ENCODE data around the gene CCDC127. TPM values are rescaled to one million over a fixed set of nuclear protein-coding genes. Genes with fewer than 3 reads are reported as not detected.

CCDC127 gene
- total RNA-seq, 1 experiment from 2014 or later, result 5.4 TPM

DNA sequence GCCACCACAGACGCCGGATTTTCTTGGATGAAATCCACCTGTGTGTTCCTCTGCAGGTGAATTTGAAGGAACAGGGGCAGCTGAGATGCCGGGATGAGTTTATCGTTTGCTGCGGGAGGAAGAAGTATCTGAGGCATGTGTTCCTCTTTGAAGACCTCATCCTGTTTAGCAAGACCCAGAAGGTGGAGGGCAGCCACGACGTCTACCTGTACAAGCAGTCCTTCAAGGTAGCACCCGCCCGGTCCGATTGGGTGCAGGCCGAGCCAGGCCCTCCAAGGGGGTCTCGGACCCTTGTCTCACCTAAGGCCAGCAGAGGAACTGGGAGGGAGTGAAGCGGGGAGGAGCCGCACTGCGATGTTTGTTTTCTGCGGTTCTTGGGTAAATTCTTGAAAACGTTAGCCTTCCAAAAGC lies 45.1 kb downstream of the CCDC127 start:
- TF ChIP-seq, protein P1, sequence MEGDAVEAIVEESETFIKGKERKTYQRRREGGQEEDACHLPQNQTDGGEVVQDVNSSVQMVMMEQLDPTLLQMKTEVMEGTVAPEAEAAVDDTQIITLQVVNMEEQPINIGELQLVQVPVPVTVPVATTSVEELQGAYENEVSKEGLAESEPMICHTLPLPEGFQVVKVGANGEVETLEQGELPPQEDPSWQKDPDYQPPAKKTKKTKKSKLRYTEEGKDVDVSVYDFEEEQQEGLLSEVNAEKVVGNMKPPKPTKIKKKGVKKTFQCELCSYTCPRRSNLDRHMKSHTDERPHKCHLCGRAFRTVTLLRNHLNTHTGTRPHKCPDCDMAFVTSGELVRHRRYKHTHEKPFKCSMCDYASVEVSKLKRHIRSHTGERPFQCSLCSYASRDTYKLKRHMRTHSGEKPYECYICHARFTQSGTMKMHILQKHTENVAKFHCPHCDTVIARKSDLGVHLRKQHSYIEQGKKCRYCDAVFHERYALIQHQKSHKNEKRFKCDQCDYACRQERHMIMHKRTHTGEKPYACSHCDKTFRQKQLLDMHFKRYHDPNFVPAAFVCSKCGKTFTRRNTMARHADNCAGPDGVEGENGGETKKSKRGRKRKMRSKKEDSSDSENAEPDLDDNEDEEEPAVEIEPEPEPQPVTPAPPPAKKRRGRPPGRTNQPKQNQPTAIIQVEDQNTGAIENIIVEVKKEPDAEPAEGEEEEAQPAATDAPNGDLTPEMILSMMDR (conservative IDR thresholded peaks at IDR 0.05; ENCODE audit: low read depth, low read length), result no peak
- TF ChIP-seq EZH2phosphoT487 (IDR thresholded peaks at IDR 0.05; ENCODE audit: borderline replicate concordance, low read length) (no peak), EZH2 (IDR thresholded peaks at IDR 0.05; ENCODE audit: low read length, unreplicated experiment) (no peak)
- ChIA-PET POLR2A (ENCODE audit: unreplicated experiment) (no interaction called here), CTCF (no interaction called here)
- Histone ChIP-seq H2AFZ (ENCODE audit: low read length) (no peak overlapping the region), H3F3A (ENCODE audit: low read length, unreplicated experiment) (no peaks in the 10 kb centered on the region), H3K36me3 (ENCODE audit: low read depth, low read length) (no peaks in the 10 kb centered on the region), H3K9ac (ENCODE audit: low read length) (no peak overlapping the region), H3K9me2 (replicated peaks; ENCODE audit: low read length) (no peaks in the 10 kb centered on the region), H3K4me1 (ENCODE audit: insufficient read depth, low read length) (peaks cover 20% of the 10 kb centered on the region), H3K9me3 (ENCODE audit: low read length) (no peaks in the 10 kb centered on the region), H3K27me3 (ENCODE audit: low read length) (no peaks in the 10 kb centered on the region), H3K79me2 (ENCODE audit: low read length) (no peaks in the 10 kb centered on the region), H3K4me2 (ENCODE audit: low read length) (no peak overlapping the region), H3K4me3 (ENCODE audit: low read length) (no peak overlapping the region), H4K20me1 (ENCODE audit: low read length) (no peaks in the 10 kb centered on the region), H3K27ac (ENCODE audit: low read length) (no peak overlapping the region)
- intact Hi-C loops (cut with micrococcal nuclease), result no loop called here
- DNase-seq (no peak), ATAC-seq (no peak)
- BruUV-seq (replicated peaks), result no TSS peak

DNA sequence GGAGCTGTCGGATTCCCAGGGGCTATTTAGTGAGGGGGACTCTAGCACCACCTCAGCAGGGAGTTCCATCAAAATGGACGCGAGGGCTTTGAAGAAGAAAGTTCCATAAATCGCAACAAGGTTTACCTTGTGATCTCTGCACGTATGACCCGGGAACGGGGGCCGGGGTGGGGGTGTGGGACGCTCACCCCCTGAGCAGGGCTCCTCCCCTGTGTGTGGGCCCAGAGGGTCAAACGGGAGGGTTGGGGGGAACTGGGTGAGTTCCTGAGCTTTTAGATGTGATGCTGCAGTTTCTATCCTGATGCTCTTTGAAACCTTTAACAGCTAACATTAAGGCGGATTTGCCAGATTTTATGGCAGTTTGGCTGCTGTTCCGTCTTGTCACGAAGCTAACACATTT lies 45.5 kb downstream of the CCDC127 start:
- no peaks in the 10 kb centered on the region for H3K27me3 ChIP-seq (ENCODE audit: low read length)
- TF ChIP-seq EZH2 (IDR thresholded peaks at IDR 0.05; ENCODE audit: low read length, unreplicated experiment), result no peak
- no peak for TF ChIP-seq EZH2phosphoT487 (IDR thresholded peaks at IDR 0.05; ENCODE audit: borderline replicate concordance, low read length)
- TF ChIP-seq, protein P1 (conservative IDR thresholded peaks at IDR 0.05; ENCODE audit: low read depth, low read length), result no peak
- no peak for ATAC-seq
- H2AFZ ChIP-seq (ENCODE audit: low read length), result no peak overlapping the region
- H3K9me2 ChIP-seq (replicated peaks; ENCODE audit: low read length), result no peaks in the 10 kb centered on the region
- no peaks in the 10 kb centered on the region for H3K36me3 ChIP-seq (ENCODE audit: low read depth, low read length)
- H3K27ac ChIP-seq (ENCODE audit: low read length), result no peak overlapping the region
- no peak overlapping the region for H3K4me3 ChIP-seq (ENCODE audit: low read length)
- no TSS peak for BruUV-seq (replicated peaks)
- intact Hi-C loops (cut with micrococcal nuclease), result no loop called here
- no peak overlapping the region for H3K9ac ChIP-seq (ENCODE audit: low read length)
- no peaks in the 10 kb centered on the region for H3K79me2 ChIP-seq (ENCODE audit: low read length)
- POLR2A ChIA-PET (ENCODE audit: unreplicated experiment), result no interaction called here
- peaks cover 24% of the 10 kb centered on the region for H3K4me1 ChIP-seq (ENCODE audit: insufficient read depth, low read length)
- no peaks in the 10 kb centered on the region for H3K9me3 ChIP-seq (ENCODE audit: low read length)
- no peak overlapping the region for H3K4me2 ChIP-seq (ENCODE audit: low read length)
- H3F3A ChIP-seq (ENCODE audit: low read length, unreplicated experiment), result no peaks in the 10 kb centered on the region
- H4K20me1 ChIP-seq (ENCODE audit: low read length), result no peaks in the 10 kb centered on the region
- CTCF ChIA-PET, result no interaction called here
- no peak for DNase-seq

DNA sequence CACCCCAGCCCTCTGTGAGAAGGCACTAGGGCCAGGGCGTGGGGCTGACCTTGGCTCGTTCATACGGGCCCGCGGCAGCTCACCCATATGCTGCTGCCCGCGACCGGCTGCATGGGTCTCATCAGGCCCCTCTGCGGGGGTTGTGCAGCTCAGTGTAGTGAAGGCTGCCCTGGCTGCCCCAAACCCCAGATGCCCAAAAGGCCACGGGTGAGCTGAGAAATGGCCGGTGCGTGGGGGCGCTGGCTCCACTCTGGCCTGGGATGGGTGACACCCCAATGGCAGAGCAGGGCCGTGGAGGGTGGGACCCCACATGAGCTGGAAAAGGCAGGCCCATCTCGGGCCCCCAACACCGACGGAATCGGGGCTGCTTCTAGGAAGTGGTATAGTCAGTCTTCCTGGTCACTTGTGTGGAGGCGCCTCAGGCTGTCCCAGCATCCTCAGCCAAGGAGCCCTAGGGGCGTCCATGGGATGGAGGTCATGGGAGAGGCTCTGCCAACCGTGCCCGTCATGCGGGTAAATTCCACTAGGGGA lies 46.1 kb downstream of the CCDC127 start:
- no peak for DNase-seq
- POLR2A ChIA-PET (ENCODE audit: unreplicated experiment), result no interaction called here
- no peaks in the 10 kb centered on the region for H4K20me1 ChIP-seq (ENCODE audit: low read length)
- no peaks in the 10 kb centered on the region for H3F3A ChIP-seq (ENCODE audit: low read length, unreplicated experiment)
- no peak overlapping the region for H3K4me3 ChIP-seq (ENCODE audit: low read length)
- no peaks in the 10 kb centered on the region for H3K9me3 ChIP-seq (ENCODE audit: low read length)
- no peaks in the 10 kb centered on the region for H3K79me2 ChIP-seq (ENCODE audit: low read length)
- peaks cover 24% of the 10 kb centered on the region for H3K4me1 ChIP-seq (ENCODE audit: insufficient read depth, low read length)
- H3K9me2 ChIP-seq (replicated peaks; ENCODE audit: low read length), result no peaks in the 10 kb centered on the region
- TF ChIP-seq, protein P1 (conservative IDR thresholded peaks at IDR 0.05; ENCODE audit: low read depth, low read length), result no peak
- TF ChIP-seq EZH2phosphoT487 (IDR thresholded peaks at IDR 0.05; ENCODE audit: borderline replicate concordance, low read length), result no peak
- TF ChIP-seq EZH2 (IDR thresholded peaks at IDR 0.05; ENCODE audit: low read length, unreplicated experiment), result no peak
- no peak overlapping the region for H2AFZ ChIP-seq (ENCODE audit: low read length)
- no peak for ATAC-seq
- H3K27ac ChIP-seq (ENCODE audit: low read length), result no peak overlapping the region
- intact Hi-C loops (cut with micrococcal nuclease), result no loop called here
- no peak overlapping the region for H3K9ac ChIP-seq (ENCODE audit: low read length)
- no TSS peak for BruUV-seq (replicated peaks)
- CTCF ChIA-PET, result no interaction called here
- no peak overlapping the region for H3K4me2 ChIP-seq (ENCODE audit: low read length)
- H3K27me3 ChIP-seq (ENCODE audit: low read length), result no peaks in the 10 kb centered on the region
- H3K36me3 ChIP-seq (ENCODE audit: low read depth, low read length), result no peaks in the 10 kb centered on the region
